H1 (cell line): Measurements from ENCODE around the gene GALNT7. TPM values are rescaled to one million over a fixed set of nuclear protein-coding genes. Genes with fewer than 3 reads are reported as not detected.

Experiments used
- CTCF ChIA-PET: fragments of 300-600 bp; sonication (Branson Sonifier 250); formaldehyde crosslinking; loops from one replicate; lab custom pipeline; 2021; ENCODE audit not compliant: partially characterized antibody; lab: Charles Lee
- POLR2A ChIA-PET: fragments of 300-600 bp; sonication (Branson Sonifier 250); formaldehyde crosslinking; loops from one replicate; lab custom pipeline; 2021; ENCODE audit warnings: inconsistent platforms; ENCODE audit not compliant: partially characterized antibody; lab: Charles Lee
- DNase-seq, 2 experiments: peaks; one replicate each; pipeline versions ENCODE4 v3.0.0 to v3.0.0-alpha.2; 2010 to 2022; ENCODE audit warnings: low spot score in 2 of 2, low read depth in 1 of 2, mixed read lengths in 1 of 2
- FAIRE-seq: peaks from 2 replicates; lab custom pipeline; 2011; peaks lifted over from hg19 to GRCh38; lab: Jason Lieb, UNC
- H2AFZ ChIP-seq: 2 replicates; pipeline ENCODE4 v1.8.1; 2012; ENCODE audit warnings: low read length, inconsistent platforms
- H2AK5ac ChIP-seq: 2 replicates; pipeline ENCODE4 v1.6.1; 2013; ENCODE audit warnings: low read depth, low read length
- H2BK120ac ChIP-seq: replicated peaks from 2 replicates; pipeline ENCODE3; 2013; ENCODE audit warnings: low read depth, low read length, inconsistent platforms
- H2BK12ac ChIP-seq: 2 replicates; pipeline ENCODE4 v1.6.1; 2013; ENCODE audit warnings: low read depth, low read length
- H2BK15ac ChIP-seq: 2 replicates; pipeline ENCODE4 v1.6.1; 2013; ENCODE audit warnings: low read length
- H2BK20ac ChIP-seq: 2 replicates; pipeline ENCODE4 v1.6.1; 2013; ENCODE audit warnings: low read length
- H2BK5ac ChIP-seq: 2 replicates; pipeline ENCODE4 v1.6.1; 2013; ENCODE audit warnings: low read depth, low read length
- H3K14ac ChIP-seq: 2 replicates; pipeline ENCODE4 v1.6.1; 2013; ENCODE audit warnings: inconsistent platforms; ENCODE audit not compliant: insufficient read length
- H3K18ac ChIP-seq: 2 replicates; pipeline ENCODE4 v1.6.1; 2013; ENCODE audit warnings: low read length; ENCODE audit errors: extremely low read depth
- H3K23ac ChIP-seq: 2 replicates; pipeline ENCODE4 v1.6.1; 2013; ENCODE audit warnings: inconsistent platforms; ENCODE audit not compliant: insufficient read length
- H3K23me2 ChIP-seq: 2 replicates; pipeline ENCODE4 v1.6.1; 2013; ENCODE audit warnings: low read depth, low read length
- H3K27ac ChIP-seq: 2 replicates; pipeline ENCODE4 v1.6.1; 2011; ENCODE audit warnings: low read depth, low read length, inconsistent platforms
- H3K27me3 ChIP-seq, 4 experiments: replicated peaks in 1 of 4; 1 replicate in 1 of 4; 2 replicates in 3 of 4; pipeline versions ENCODE4 v1.6.1 to v1.8.1; 2011 to 2013; ENCODE audit warnings: low read length in 3 of 4, mild to moderate bottlenecking in 3 of 4, inconsistent platforms in 2 of 4, mixed read lengths in 2 of 4, moderate library complexity in 1 of 4; ENCODE audit not compliant: control insufficient read depth in 3 of 4, insufficient read depth in 3 of 4; ENCODE audit errors: extremely low read depth in 1 of 4
- H3K36me3 ChIP-seq, 4 experiments: 2 replicates each; pipeline versions ENCODE4 v1.6.1 to v1.8.1; 2011 to 2013; ENCODE audit warnings: mild to moderate bottlenecking in 4 of 4, low read length in 3 of 4, moderate library complexity in 2 of 4, control low read depth in 1 of 4, inconsistent platforms in 1 of 4; ENCODE audit not compliant: insufficient read depth in 4 of 4, control insufficient read depth in 2 of 4
- H3K4ac ChIP-seq: replicated peaks from 2 replicates; pipeline ENCODE3; 2013; ENCODE audit warnings: low read length, low read depth, mixed read lengths, inconsistent platforms; ENCODE audit not compliant: insufficient read length
- H3K4me1 ChIP-seq, 4 experiments: replicated peaks in 1 of 4; 1 replicate in 1 of 4; 2 replicates in 3 of 4; pipeline versions ENCODE4 v1.6.1 to v1.8.1; 2011 to 2013; ENCODE audit warnings: low read length in 3 of 4, inconsistent platforms in 2 of 4, mixed read lengths in 1 of 4; ENCODE audit not compliant: insufficient read depth in 4 of 4, control insufficient read depth in 3 of 4
- H3K4me2 ChIP-seq, 2 experiments: 2 replicates each; pipeline versions ENCODE4 v1.6.1 to v1.8.1; 2011 to 2013; ENCODE audit warnings: low read depth in 2 of 2, low read length in 2 of 2, control low read depth in 1 of 2, inconsistent platforms in 1 of 2, mild to moderate bottlenecking in 1 of 2; ENCODE audit not compliant: insufficient read depth in 1 of 2
- H3K4me3 ChIP-seq, 4 experiments: fragments of 200-600, 300-600 bp in 1 of 4; sonication (generic), shearing (Covaris generic), sonication (Bioruptor Twin) in 1 of 4; 2 replicates each; pipeline versions ENCODE4 v1.5.1 to v1.8.1; 2011 to 2016; ENCODE audit warnings: low read length in 4 of 4, low read depth in 3 of 4, control low read depth in 2 of 4, inconsistent platforms in 2 of 4, mild to moderate bottlenecking in 2 of 4, mixed read lengths in 1 of 4, moderate library complexity in 1 of 4; ENCODE audit not compliant: insufficient read depth in 2 of 4; ENCODE audit errors: extremely low read depth in 1 of 4
- H3K56ac ChIP-seq: replicated peaks from 2 replicates; pipeline ENCODE3; 2013; ENCODE audit warnings: low read depth, mild to moderate bottlenecking, mixed read lengths, low read length, inconsistent platforms; ENCODE audit not compliant: insufficient read length
- H3K79me1 ChIP-seq: 2 replicates; pipeline ENCODE4 v1.6.1; 2013; ENCODE audit warnings: low read depth, low read length, control low read depth
- H3K79me2 ChIP-seq, 2 experiments: 2 replicates each; pipeline versions ENCODE4 v1.6.1 to v1.8.1; 2012 to 2013; ENCODE audit warnings: low read length in 2 of 2, mild to moderate bottlenecking in 2 of 2, inconsistent platforms in 1 of 2; ENCODE audit not compliant: insufficient read depth in 2 of 2, control insufficient read depth in 1 of 2
- H3K9ac ChIP-seq, 4 experiments: replicated peaks in 1 of 4; 1 replicate in 1 of 4; 2 replicates in 3 of 4; pipeline versions ENCODE4 v1.6.1 to v1.8.1; 2011 to 2013; ENCODE audit warnings: low read depth in 3 of 4, low read length in 3 of 4, control low read depth in 2 of 4, mild to moderate bottlenecking in 2 of 4, moderate library complexity in 2 of 4, inconsistent platforms in 1 of 4; ENCODE audit errors: extremely low read depth in 1 of 4
- H3K9me3 ChIP-seq, 2 experiments: 2 replicates each; pipeline versions ENCODE4 v1.6.1 to v1.8.1; 2012 to 2013; ENCODE audit warnings: mild to moderate bottlenecking in 2 of 2, moderate library complexity in 2 of 2, control low read depth in 1 of 2, inconsistent platforms in 1 of 2, low read depth in 1 of 2, low read length in 1 of 2, mixed read lengths in 1 of 2; ENCODE audit not compliant: insufficient read depth in 2 of 2
- H4K20me1 ChIP-seq, 2 experiments: replicated peaks in 1 of 2; 2 replicates each; pipeline versions ENCODE3 to v1.8.1; 2011 to 2013; ENCODE audit warnings: inconsistent platforms in 2 of 2, low read length in 2 of 2, mild to moderate bottlenecking in 1 of 2; ENCODE audit not compliant: insufficient read depth in 2 of 2, control insufficient read depth in 1 of 2
- H4K5ac ChIP-seq: 2 replicates; pipeline ENCODE4 v1.6.1; 2013; ENCODE audit warnings: low read length, low read depth, mixed read lengths, inconsistent platforms; ENCODE audit not compliant: insufficient read length
- H4K8ac ChIP-seq: 2 replicates; pipeline ENCODE4 v1.8.0; 2013; ENCODE audit warnings: mild to moderate bottlenecking, moderate library complexity, low read length, inconsistent platforms; ENCODE audit not compliant: insufficient read depth; ENCODE audit errors: extremely low read depth
- H4K91ac ChIP-seq: replicated peaks from 2 replicates; pipeline ENCODE3; 2013; ENCODE audit warnings: low read length, mixed read lengths, inconsistent platforms; ENCODE audit not compliant: insufficient read length
- CBX5 ChIP-seq: fragments of 300-800, 300-1000 bp; sonication (generic); IDR thresholded peaks from 2 replicates; pipeline ENCODE4 v1.7.1; 2016; ENCODE audit warnings: antibody characterized with exemption, low read length, low read depth
- CHD1 ChIP-seq: IDR thresholded peaks from 2 replicates; pipeline ENCODE4 v1.6.1; 2012; ENCODE audit warnings: low read depth, low read length, improper control_type of control experiment
- RAD21 ChIP-seq, 2 experiments: IDR thresholded peaks in 1 of 2; conservative IDR thresholded peaks in 1 of 2; 2 replicates each; pipeline ENCODE4 v1.6.1; 2011; ENCODE audit warnings: low read depth in 2 of 2, low read length in 2 of 2, improper control_type of control experiment in 1 of 2, inconsistent platforms in 1 of 2, mild to moderate bottlenecking in 1 of 2, moderate library complexity in 1 of 2
- TEAD4 ChIP-seq: IDR thresholded peaks from 2 replicates; pipeline ENCODE4 v1.6.1; 2012; ENCODE audit warnings: low read depth, low read length, inconsistent platforms, mixed read lengths
- WGBS, 2 experiments: shearing (Covaris generic) in 1 of 2; methylation state at CpG; one replicate each; pipeline versions ENCODE4 v1.1.6 to v1.1.7; 2013 to 2015; ENCODE audit warnings: low lambda C conversion rate in 2 of 2, mixed read lengths in 2 of 2, inconsistent platforms in 1 of 2, low coverage in 1 of 2, missing lambda C conversion rate in 1 of 2; ENCODE audit not compliant: insufficient replicate concordance in 2 of 2, insufficient coverage in 1 of 2, insufficient read length in 1 of 2; ENCODE audit errors: extremely low coverage in 1 of 2, missing lambda C conversion rate in 1 of 2; 5-methylcytosine and 5-hydroxymethylcytosine counted together
- polyA plus RNA-seq, 7 experiments: library from polyadenylated mRNA; depleted of rRNA in 3 of 7; stranded (reverse) in 5 of 7; unstranded in 2 of 7; fragments of >200 nt in 5 of 7; fragments of 200-250 nt in 2 of 7; gene quantifications; 1 replicate in 5 of 7; 2 replicates in 1 of 7; 4 replicates in 1 of 7; pipeline versions ENCODE4 v1.2.1 to v1.2.3, GENCODE V29; 2011 to 2013; ENCODE audit warnings: missing spikeins in 2 of 7, mixed read lengths in 2 of 7
- total RNA-seq: library from RNA; stranded (reverse); fragmentation: NEBNext Ultra II Directional; extraction: Animal tissue kit (Norgen Biotek cat#: 25700); gene quantifications from 2 replicates; pipeline ENCODE4 v1.2.1, GENCODE V29; 2021
- TF ChIP-seq, protein P1 (sequence below), 3 experiments: IDR thresholded peaks; 1 replicate in 2 of 3; 2 replicates in 1 of 3; pipeline versions ENCODE4 v1.5.1 to v1.6.1; 2011; ENCODE audit warnings: low read length in 3 of 3, mild to moderate bottlenecking in 3 of 3, inconsistent platforms in 2 of 3, low read depth in 1 of 3, moderate library complexity in 1 of 3; ENCODE audit not compliant: insufficient read depth in 1 of 3; ENCODE audit errors: control extremely low read depth in 1 of 3

The GALNT7 gene
- total and polyA plus RNA-seq, 2 of the 8 experiments (the other 6 are each of a cell fraction or from before 2014, with no cell fraction given) = 22.4 to 85.5 TPM

GRCh38 chr4:173192375-173193162, 24.0 kb downstream of the GALNT7 start:
- Histone ChIP-seq H3K4me2 (no peak overlapping the region; a peak in 1 of 4 replicates), H4K5ac (no peak overlapping the region), H4K20me1 (peaks cover 0 to 3% of the 10 kb centered on the region in 2 experiments), H2BK15ac (no peak overlapping the region), H3K56ac (no peak overlapping the region), H3K14ac (no peak overlapping the region), H3K79me1 (peaks cover 1% of the 10 kb centered on the region; the same call in 1 of the 2 replicates), H2BK12ac (no peak overlapping the region), H3K4me3 (no peak overlapping the region), H3K9me3 (no peaks in the 10 kb centered on the region), H3K4ac (no peak overlapping the region), H2BK20ac (no peak overlapping the region), H3K79me2 (peaks cover 5 to 97% of the 10 kb centered on the region in 2 experiments), H3K36me3 (no peaks in the 10 kb centered on the region), H2AFZ (no peak overlapping the region), H4K91ac (no peak overlapping the region), H3K23ac (no peak overlapping the region), H3K27ac (no peak overlapping the region), H3K27me3 (no peaks in the 10 kb centered on the region), H3K23me2 (no peaks in the 10 kb centered on the region), H3K4me1 (peaks cover 0 to 17% (median 2%) of the 10 kb centered on the region in 4 experiments; a peak in 3 of 7 replicates), H2BK5ac (no peak overlapping the region), H2AK5ac (peak overlapping the region; percentile 67; the same call in 1 of the 2 replicates), H3K9ac (no peak overlapping the region), H4K8ac (no peak overlapping the region), H2BK120ac (no peak overlapping the region), H3K18ac (no peak overlapping the region)
- ChIA-PET CTCF (interaction anchor here (0.8 to 1.8 kb wide), 13 partner anchors 10 to 296 kb away, joined by 3 to 9 read pairs (median 3); no protein-coding TSS in a partner anchor), POLR2A (interaction anchor here (0.8 to 1.6 kb wide), 2 partner anchors 10 to 20 kb away, joined by 3 read pairs; no protein-coding TSS in a partner anchor)
- 84% methylated on average over 7 of the region's 7 CpGs; no CpG with 5 or more reads in 1 of the 2 experiments for WGBS, 2 experiments
- DNase-seq = no peak
- TF ChIP-seq CHD1 = no peak
- no peak for TF ChIP-seq CBX5
- TF ChIP-seq TEAD4 = 0 out of 2 replicates have a peak, but pooled peaks have one; percentile 6
- TF ChIP-seq RAD21 (IDR thresholded peaks at IDR 0.05 in 1 of 2, conservative IDR thresholded peaks at IDR 0.05 in 1 of 2; ENCODE audit: low read depth in 2 of 2, low read length in 2 of 2) = 0 out of 4 replicates have a peak, but pooled peaks of 1 of the 2 experiments have one; percentile 7
- TF ChIP-seq, protein P1, sequence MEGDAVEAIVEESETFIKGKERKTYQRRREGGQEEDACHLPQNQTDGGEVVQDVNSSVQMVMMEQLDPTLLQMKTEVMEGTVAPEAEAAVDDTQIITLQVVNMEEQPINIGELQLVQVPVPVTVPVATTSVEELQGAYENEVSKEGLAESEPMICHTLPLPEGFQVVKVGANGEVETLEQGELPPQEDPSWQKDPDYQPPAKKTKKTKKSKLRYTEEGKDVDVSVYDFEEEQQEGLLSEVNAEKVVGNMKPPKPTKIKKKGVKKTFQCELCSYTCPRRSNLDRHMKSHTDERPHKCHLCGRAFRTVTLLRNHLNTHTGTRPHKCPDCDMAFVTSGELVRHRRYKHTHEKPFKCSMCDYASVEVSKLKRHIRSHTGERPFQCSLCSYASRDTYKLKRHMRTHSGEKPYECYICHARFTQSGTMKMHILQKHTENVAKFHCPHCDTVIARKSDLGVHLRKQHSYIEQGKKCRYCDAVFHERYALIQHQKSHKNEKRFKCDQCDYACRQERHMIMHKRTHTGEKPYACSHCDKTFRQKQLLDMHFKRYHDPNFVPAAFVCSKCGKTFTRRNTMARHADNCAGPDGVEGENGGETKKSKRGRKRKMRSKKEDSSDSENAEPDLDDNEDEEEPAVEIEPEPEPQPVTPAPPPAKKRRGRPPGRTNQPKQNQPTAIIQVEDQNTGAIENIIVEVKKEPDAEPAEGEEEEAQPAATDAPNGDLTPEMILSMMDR (IDR thresholded peaks at IDR 0.05; ENCODE audit: control extremely low read depth in 1 of 3, insufficient read depth in 1 of 3, low read depth in 1 of 3, low read length in 3 of 3) = peak in 1 of 3 experiments; percentile 11; a peak in 1 of 4 replicates
- peak; percentile 45 for FAIRE-seq
